NCI-H146 treated with DMSO at 0.1 percent for 48 hours (cell line): ENCODE data around the gene RPLP2.

ENCODE experiments used
- DNase-seq: peaks from one replicate; lab custom pipeline; 2025; ENCODE audit not compliant: unreplicated experiment; lab: John Stamatoyannopoulos, UW

The RPLP2 gene

DNA sequence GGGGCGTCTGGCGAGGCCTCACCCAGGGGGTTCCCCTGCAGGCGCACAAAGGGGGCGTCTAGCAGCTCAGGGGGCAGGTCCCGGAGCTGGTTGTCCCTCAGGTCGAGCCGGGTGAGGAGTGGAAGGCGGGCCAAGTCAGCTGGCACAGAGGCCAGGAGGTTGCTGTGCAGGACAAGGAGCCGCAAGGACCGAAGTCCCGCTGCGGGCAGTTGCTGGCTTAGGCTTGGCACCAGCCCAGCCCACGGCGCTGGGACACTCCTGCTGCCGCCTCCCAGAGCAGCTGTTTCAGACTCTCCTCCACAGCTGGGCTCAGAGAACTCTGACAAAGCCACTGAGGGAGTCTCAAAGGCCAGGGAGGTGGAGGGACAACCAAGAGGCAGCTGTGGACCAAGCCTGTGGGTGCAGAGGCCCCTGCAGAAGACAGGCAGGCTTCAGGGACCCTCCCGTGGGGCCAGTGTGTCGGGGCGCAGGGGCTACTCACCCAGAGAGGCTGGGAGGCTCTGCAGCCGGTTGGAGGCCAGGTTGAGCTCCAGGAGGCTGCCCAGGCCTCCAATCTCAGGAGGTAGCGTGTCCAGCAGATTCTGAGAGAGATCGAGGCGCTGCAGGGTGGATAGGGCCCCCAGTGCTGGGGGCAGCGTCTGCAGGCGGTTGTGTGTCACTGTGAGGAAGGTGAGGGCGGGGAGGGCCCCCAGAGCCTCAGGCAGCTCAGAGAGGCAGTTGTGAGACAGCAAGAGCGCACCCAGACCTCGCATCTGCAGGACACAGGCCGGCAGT is 6.9 kb upstream of the RPLP2 start:
- DNase-seq, result no peak

DNA sequence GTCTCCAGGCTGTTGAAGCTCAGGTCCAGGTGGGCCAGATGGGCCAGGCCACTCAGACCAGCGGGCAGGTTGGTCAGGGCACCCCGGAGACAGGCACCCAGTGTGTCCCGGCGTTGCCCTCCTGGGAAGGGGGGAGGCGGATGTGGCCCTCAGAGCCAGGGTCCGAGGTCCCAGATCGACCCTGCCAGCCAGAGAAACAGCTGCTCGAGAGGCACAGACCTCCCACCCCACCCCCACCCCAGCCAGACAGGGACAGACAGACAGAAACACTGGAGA is 6.4 kb upstream of the RPLP2 start:
- DNase-seq, result no peak

DNA sequence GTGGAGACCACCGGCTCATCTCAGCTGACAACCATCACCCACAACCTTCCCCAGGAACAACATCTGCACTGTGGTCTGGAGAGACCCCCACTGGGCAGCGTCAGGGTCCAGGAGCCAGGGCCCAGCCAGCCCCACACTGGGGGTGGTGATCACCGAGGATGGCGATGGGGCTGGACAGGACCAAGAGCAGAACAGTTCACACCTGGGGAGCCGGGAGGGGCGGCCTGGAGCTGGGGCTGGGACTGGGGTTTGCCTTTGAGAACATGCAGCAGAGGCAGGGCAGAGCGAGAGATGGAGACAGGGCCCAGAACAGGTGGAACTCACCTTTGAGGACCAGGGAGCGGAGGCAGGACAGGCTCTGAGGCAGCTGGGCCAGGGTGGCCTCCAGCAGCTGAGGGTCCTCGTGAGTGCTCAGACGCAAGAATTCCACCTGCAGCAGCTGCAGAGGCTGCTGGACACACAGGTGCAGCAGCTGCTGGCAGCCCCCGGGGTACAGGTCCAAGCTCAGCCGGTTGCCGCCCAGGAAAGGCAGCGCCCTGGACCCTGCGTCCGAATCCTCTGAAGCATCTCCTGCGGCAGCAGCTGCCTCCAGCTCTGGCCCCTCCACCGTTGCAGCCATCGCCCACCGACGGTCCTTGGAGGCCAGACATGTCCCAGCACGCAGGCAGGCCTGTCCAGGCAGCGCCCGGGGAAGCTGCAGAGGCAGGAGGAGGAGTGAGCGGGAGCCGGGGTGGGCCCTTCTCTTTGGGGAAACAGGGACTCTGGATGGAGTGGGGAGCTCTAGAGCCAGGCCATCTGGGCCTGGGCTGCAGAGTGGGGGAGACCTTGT is 5.8 kb upstream of the RPLP2 start:
- peak; percentile 67 for DNase-seq

DNA sequence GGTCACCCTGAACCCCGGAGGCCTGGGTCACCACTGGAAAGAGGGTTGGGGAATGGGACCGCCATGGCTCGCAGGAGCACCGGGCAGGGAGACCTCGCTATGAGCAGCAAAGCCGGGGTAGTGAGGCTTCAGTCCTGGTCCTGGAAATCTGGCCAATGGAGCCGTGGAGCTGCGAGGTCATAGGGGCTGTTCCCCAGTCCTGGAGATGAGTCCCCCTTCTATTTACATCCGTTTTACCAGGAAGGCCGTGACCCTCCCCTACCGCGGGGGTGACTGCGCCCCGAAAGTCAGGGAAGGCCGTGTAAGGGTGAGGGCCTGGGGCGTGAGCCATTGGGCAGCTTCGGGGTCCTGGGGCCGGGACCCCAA is 5.2 kb upstream of the RPLP2 start:
- DNase-seq, result no peak

DNA sequence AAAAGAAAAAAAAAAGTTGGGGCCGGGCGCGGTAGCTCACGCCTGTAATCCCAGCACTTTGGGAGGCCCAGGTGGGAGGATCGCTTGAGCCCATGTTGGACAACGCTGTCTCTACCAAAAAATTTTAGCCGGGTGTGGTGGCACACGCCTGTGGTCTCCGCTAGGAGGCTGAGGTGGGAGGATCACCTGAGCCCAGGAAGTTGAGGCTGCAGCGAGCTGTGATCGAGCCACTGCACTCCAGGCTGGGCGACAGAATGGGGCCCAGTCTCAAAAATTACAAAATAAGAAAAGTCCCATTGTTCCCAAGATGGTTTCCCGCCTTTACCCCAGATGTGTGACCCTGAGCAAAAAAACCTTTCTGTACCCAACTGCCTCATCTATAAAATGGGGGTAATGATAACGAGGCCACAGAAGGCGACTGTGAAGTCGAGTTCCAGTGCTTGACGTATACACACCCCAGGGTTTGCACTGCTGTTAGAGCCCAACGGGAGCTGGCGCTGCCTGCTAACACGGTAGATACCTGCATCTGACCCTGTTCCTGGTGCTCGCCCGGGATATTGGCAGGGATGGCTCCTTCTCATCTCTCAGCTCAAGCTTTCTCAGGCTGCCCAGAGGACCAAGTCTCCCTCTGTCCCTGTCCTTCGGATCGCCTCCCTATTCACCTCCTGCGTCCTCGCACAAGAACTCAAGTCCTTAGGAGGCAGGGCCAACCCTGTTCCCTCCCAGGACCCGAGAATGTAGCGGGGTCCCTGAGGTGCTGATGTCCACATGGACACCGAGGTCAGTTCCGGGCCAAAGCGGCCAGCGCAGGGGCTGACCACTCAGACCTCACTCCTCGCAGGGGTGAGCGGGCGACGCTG is 1.1 kb upstream of the RPLP2 start:
- DNase-seq, result no peak

DNA sequence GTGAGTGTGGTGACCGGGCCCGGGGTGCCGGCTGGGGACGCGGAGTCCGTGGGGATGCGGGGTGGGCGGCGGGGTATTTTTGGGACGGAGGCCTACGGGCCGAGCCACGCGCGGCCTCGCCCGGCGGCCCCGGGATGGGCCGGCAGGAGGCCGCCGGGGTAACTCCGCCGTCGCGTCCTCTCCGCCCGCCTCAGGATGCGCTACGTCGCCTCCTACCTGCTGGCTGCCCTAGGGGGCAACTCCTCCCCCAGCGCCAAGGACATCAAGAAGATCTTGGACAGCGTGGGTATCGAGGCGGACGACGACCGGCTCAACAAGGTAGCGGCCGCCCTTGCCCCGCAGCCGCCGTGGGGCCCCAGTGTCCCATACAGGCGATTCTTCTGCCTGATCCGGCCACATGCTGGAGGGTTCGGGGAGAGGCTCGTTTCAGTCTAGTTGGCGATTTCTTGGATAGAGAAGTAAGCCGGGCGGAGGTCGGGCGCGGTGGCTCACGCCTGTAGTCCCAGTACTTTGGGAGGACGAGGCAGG is 337 bp downstream of the RPLP2 start:
- no peak for DNase-seq

DNA sequence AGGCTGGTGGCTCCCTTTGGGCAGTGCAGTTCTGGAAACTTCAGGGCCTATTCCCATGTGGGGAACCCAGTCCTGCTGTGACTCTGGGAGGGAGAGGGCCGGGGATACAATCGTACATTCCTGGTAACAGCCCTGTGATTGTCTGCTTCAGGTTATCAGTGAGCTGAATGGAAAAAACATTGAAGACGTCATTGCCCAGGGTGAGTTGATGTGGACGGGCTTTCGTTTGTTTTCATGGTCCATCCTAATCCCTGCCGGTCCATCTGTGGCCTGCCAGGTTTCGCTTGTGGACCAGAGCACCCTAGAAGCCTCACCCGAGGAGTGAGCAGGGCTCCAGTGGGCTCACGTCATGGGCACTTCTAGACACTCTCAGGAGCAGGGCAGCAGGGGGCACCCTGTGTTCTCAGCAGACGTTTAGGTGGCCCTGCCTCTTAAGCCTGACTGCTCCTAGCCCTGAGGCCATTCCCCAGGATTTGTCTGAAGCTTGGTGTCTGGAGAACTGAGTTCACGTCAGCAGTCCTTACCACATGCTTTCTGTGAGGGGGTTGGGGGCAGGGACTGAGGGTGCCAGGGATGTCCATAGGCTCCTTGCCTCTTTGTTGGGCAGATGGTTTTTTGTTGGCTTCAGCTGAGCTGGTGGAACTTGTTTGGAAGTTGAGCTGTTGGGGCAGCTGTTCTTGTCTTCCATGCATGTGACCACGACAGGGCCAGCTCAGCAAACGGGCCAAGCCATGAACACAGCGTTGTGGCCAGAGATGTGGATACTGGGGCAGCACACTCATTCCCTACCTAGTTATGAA is 1.9 kb downstream of the RPLP2 start:
- no peak for DNase-seq

DNA sequence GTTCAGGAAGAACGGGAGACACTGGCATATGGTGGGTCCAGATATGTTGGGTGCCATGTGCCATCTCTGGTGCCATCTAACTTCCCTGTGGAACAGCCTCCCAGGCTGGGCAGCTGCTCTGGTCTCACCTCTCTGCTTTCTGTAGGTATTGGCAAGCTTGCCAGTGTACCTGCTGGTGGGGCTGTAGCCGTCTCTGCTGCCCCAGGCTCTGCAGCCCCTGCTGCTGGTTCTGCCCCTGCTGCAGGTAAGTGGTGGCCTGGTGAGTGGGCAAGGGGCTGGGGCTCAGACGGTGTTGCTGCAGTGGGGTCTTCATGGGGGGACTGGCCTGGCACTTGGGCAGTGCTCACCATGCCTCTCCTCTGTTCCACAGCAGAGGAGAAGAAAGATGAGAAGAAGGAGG is 2.6 kb downstream of the RPLP2 start:
- no peak for DNase-seq

DNA sequence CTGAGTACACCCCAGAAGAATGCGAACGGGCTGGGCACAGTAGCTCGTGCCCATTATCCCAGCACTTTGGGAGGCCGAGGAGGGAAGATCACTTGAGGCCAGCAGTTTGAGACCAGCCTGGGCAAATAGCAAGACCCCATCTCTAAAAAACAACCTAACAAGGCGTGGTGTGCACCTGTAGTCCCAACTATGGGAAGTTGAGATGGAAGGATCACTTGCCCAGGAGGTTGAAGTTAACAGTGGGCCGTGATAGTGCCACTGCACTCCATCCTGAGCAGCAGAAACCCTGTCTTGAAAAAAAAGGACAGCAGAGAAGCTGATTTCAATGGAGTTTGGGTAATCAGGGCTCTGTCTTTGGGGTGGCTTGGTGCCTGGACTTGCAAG is 3.3 kb downstream of the RPLP2 start:
- no peak for DNase-seq

DNA sequence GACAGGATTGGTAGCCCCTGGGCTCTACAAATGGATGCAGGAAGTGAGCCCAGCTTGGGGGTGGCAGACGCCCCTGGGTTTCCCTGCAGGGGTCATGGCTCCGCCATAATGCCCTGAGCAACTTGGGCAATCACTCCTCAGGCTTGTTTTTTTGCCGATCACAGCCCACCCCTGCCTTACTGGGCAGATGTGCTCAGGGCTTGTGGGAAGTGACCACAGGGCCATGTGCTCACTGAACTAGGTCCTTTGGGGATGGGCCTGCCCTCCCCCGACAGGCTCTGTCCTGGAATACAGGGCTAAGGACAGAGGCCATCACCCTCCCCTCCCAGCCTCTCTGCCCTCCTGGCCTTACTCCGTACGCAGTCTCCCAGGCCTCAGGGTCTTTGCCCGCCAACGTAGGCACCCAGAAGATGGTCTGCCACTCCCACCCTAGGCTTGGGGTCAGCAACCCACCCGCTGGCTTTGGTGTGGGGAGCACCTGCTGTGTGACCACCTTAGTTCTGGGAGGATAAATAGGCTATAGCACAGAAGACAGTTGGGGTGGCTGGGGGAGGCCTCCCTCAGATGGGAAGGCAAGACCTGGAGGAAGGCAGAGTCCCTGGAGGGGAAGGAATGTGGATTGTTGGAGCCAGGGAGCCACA is 3.8 kb downstream of the RPLP2 start:
- no peak for DNase-seq

DNA sequence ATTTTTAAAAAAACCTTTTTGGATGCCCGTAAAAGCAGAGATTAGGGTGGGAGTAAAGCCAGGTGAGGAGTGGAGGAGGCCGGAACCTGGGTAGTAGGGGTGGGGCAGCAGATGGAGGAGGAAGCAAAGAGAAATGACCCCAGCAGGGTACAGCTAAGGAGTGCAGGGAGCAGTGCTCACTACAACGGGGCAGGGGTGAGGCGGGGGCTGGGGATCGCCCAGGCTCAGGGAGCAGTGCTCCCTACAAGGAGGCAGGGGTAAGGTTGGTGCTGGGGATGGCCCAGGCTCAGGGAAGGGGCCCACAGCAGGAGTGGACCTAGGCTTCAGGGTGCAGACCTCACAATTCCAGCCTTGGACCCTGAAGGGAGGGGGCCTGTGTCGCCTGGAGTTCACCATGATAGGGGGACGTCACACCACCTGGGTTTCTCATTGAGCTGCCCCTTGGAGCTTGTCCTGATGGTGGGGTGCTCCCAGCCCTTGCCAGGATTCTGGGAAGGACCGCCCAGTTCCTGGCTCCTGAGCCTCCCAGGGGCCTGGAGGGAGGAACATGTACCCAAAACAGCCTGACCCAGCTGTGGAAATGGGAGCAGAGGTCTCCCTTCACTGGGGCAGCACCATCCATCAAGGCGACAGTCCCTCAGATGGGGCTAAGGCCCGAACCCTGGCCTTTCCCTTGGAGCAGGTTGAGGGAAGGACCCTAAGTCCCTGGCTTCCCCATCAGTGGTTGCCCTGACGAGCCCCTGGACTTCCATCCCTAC is 6.1 kb downstream of the RPLP2 start:
- DNase-seq, result no peak

DNA sequence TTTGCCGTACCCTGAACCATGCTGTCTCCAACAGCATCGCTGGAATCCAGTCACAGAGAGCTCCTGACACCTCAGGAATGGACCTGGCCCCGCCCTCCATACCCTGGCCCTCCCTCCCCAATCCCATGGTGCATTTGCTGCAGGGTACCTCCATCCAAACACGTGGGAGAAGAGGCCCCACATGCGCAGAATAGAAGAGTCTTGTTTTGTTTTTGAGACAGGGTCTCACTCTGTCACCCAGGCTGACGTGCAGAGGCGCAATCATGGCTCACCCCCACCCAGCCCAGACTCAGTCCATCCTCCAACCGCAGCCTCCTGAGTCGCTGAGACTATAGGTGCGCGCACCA is 6.6 kb downstream of the RPLP2 start:
- no peak for DNase-seq

DNA sequence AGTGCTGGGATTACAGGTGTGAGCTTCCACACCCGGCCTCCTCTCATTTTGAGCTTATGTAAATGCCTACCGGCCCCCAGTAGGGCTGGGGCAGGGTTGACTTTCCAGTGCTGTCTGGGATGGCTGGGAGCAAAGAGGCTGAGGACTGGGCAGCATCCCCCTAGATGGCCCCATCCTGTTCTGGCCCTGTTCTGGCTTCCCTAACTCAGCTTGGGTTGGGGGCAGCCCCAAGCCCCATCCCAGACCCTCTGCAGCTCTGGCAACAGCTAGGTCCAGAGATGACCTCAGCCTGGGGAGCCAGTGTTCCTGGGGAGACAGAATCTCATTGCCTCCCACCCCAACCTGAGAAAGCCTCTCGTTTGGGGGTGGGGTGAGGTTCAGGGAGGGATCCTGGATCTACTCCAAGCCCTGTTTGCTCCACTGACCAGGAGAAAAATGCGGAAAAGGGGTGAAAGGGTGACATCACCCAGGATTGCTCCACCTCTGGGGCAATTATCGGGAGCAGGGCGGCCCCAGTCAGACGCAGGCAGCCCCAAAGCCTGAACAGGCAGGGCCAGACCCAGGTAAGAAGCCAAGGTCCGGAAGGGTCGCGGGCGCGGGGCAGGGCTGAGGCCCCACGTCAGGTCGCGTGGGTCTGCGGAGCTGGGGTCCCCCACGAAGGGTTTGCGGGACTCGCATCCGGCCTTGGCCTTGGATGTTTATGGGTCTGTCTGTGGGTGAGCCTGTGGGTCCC is 8.8 kb downstream of the RPLP2 start, which contains the start of gene PNPLA2:
PNPLA2 (plus strand) TSS at position 519 of the 733 bp plus-strand sequence. CDS start 805 bp downstream, outside the sequence.
- DNase-seq, result no peak

DNA sequence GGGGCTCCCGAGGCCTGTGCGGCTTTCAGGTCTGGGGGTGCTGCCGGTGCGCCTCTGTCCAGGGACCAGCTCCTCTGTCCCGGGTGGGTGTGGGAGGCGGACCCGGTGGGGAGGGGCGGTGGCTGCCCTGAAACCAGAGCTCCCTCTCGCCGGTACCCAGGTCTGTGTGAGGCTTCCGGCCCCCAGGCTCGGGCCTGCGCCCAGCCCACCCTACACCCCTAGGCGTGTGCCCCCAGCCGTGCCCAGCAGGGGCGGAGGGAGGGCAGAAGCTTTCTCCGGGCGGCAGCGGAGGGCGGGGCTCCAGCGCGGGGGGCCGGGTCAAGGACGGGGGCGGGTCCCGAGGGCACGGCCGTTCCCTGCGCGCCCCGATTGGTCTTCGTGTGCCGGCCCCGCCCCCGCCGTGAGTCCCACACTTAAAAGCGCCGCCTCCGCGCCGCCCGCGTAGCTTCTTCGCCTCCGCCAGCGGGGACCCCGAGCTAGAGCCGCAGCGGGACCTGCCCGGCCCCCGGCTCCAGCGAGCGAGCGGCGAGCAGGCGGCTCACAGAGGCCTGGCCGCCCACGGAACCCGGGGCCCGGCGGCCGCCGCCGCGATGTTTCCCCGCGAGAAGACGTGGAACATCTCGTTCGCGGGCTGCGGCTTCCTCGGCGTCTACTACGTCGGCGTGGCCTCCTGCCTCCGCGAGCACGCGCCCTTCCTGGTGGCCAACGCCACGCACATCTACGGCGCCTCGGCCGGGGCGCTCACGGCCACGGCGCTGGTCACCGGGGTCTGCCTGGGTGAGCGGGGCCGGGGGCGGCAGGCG is 9.6 kb downstream of the RPLP2 start:
- DNase-seq, result peak; percentile 75

DNA sequence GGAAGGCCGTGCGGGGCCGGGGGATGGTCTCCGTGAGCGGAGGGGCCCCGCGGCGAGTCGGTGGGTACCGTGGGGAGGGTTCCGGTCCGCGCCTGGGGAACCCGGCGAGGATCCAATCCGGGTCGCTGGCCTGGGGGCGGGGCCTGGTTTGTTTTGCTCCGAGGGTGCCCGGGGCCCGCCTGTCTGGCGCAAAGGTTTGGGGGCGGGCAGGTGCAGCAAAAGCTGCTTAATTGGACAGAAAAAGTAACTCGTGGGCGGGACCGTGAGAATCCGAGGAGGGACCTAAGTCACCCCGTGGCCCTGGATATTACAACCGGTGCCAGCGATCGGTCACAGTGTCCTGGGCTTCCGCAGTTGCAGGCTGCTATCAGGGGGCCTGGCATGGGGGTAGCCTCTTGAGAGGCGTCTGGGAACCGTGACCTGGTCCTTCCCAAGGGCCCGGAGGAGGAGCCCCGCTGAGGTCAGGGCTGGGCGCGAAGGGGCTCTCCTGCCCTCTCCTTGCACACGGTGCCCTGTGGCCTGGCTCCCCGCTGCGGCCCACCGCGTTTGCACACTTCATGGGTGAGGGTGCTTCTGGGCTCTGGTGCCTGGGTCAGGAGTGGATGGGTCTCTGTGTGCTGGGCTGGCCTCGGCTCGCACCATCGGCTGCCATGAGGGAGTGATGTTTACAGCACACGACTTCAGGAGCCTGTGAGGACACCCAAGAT is 10.3 kb downstream of the RPLP2 start:
- peak; percentile 67 for DNase-seq

DNA sequence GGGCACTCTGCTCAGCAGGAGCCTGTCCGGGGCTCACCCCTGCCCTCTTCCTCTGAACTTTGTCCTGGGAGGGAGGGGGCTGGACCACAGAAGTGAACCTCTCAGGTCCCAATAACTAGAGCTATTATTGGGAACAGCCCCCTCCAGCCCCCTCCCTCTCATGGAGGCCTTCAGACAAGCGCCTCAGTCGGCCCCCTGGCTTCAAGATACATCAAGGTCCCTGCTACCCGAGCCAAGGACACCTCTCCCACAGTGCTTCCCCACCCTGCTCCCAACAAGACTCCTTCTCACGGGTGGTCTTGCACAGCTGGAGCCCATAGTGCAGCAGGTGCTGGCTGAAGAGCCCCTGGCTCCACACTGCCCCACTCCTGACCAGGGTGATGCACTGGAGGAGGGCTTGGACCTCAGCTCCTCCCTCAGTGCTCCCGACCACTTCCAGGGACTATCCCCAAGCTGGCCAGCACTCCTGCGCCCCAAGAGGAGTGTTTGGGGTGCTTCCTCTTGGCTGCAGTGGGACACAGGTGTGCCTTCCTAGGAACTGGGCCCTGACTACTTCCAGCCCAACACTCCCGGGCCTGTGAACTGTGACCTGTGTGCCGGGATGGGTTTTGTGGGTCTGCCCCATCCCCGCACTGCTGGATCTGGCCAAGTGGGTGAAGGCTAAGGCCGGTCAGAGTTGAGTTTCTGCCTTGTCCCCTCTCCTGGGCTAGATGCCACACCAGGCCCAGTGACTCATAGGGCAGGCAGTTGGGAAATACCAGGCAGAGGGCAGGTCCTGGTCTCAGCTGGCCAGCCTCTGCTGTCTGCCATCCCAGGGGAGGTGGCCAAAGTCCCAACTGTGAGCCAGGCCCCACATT is 11.1 kb downstream of the RPLP2 start:
- no peak for DNase-seq
